GM21526 (cell line): ENCODE measurements around the gene EFNA2.

Experiments used
- ATAC-seq: cut with Tn5 transposase; IDR thresholded peaks from one replicate; pipeline ENCODE4 v1.9.1; 2021; ENCODE audit warnings: moderate library complexity; ENCODE audit not compliant: unreplicated experiment, low FRiP score

EFNA2 gene

DNA sequence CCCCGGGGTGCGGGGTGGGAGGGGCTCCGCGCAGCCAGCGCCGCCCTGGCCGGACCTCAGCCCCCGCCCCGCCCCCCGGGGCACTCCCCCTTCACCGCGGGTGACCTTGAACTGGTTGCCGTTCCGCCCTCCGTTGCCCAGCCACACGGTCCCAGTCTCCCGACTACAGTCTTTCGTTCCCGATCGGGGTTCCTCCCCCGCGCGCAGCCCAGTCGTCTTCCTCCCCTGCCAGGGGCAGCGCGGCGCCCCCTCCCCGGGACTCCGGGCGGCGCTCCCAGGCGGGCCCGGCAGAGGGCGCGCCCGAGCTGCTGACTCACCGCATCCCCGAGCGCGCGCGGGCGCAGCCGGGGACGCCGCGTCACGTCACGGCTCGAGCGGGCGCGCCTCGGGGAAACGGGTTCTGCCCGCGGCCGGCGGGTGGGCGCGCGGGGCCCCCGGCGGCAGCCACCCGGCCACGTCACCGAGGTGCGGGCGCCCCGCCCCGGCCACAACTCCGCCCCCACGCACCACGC lies 36.8 kb upstream of the EFNA2 start:
- ATAC-seq: peak; percentile 25

DNA sequence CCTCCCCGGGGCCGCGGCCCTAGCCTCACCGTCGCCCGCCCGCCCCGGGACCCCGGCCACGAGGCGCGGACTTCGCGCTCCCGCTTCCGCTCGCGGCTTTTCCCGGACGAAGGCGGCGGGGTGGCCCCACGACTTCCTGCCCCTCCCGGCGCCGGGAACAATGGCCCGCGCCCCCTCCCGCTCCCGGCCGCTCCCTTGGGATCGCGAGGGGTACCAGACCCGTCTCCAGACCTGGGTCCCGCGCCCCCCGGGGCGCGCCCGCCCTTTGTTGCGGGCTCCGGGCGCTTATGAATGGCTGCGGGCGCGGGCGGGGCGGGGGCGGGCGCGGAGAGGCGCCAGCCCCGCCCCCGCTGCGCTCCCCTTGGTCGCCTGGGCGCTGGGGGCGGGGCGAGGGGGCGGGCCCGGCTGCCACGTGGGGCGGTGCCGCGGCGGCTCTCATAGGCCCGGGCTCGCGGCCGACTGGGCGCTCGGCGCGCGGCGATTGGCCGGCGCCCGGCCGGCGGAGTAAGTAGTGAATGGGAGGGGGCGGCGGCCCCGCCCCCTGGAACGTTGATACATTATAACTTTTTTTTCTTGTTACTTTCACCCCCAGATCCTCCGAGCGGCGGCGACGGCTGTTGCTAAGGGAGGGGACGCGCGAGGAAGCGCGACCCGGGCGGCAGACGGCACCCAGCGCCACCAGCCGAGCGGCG lies 36.2 kb upstream of the EFNA2 start:
- ATAC-seq: peak; percentile 31

DNA sequence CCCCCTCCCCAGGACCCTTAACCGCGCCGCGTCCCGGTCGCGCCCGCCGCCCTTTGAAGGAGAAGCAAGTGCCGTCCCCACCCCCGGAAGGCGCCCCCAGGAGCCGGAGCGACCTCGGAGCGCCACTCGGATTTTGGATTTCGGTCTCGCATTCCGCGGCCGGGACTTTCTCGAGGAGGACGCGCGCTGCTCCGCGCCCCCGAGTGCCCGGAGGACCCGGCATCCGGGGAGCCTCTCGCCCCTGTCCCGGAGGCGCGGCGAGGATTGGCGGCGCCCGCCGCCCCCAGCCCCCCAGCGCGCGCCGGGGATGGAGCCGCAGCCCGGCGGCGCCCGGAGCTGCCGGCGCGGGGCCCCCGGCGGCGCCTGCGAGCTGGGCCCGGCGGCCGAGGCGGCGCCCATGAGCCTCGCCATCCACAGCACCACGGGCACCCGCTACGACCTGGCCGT lies 35.7 kb upstream of the EFNA2 start:
- no peak for ATAC-seq

DNA sequence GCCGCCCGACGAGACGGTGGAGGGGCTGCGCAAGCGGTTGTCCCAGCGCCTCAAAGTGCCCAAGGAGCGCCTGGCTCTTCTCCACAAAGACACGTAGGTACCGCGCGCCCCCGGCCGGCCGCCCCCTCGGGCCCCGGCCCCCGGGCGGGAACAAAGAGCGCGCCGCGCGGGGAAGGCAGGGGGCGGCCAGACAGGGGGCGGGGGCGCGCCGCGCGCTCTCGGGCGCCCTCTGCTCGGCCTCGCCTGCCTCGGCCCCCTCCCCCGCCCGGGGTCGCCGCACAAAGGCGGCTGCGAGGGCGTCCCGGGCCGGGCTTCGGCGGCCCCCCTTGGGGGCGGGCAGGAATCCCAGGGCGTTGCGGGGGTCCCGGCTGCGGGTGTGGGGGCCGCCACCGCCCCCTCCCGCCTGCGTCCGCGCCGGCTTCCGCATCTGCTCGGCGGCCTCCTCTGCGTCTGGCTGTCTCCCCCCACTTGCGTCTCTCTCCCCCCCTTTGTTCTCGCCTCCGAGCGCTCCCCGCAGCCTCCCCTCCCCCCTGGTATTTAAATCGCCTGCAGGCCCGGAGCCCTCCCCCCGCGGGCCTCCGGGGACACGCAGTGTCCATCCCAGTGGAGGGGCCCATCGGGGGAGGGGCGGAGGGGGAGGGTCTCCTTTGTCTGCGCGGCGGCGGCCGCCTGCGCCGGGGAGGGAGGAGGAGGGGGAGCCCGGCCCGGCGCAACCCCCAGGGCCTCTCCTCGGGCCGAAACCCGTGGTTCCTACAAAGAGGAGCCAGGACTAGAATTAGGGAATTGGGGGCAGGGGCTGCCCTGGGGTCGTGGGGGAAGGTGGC lies 35.0 kb upstream of the EFNA2 start:
- no peak for ATAC-seq

DNA sequence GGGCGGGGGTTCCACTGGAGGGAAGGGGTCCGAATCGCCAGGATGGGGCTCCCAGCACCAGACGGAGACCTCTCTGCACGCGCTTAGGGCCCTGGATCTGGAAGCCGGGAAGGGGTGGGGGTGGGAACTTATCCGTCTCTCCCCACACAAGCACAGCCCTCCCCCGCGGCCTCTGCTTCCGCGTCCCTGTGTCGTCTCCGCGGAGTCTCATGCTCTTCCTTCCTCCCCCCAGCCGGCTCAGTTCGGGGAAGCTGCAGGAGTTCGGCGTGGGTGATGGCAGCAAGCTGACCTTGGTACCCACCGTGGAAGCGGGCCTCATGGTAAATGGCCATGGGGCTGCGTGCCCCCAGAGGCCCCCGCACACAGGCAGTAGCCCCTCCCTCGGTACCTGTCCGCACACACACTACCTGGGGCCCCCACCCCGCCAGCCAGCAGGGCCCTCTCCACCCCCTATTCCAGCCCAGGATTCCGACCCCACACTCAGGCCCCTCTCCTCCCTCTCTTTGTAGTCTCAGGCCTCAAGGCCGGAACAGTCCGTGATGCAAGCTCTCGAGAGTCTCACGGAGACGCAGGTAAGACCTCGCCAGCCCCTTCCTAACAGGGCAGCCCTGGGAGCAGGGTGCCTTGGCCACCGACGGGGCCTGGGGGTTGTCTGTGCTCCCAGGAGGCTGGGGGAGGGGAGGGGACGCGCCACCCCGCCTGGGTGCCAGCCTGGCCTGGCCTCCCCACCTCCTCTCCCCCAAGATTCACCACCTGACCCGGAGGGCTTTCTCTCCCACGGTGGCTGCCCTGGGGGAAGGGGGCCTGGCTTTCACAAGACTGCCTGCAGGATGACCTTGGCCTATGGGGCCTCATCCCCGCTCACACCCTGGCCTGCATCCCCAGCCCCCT lies 34.1 kb upstream of the EFNA2 start:
- no peak for ATAC-seq

DNA sequence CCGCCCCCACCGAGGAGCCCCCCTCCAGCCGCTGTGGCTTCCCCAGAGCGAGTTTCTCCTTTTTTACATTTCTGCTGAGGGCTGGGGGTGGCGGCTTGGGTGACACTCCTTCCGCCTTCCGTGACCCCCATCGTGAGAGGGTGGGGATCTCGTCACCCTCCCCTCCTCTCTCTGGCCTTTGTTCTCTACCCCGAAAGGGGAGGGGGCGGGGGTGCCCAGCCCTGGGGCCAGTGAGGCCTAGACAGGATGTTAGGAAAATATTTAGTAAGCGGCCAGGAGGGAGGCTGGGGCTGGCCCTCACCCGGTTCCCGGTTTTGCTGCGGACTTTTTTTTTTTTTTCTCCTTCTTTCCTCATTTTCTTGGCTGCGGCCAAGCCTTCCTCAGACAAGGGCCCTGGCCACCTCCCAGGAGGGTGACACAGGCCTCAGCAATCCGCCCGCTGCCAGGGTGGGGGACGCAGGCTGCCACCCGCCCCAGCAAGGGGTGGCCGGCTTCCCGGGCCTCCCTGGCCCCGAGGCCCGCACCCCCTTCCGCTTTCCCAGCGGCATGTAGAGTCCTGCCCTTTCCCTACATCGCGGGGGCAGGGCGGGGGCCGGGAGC lies 33.4 kb upstream of the EFNA2 start:
- no peak for ATAC-seq

DNA sequence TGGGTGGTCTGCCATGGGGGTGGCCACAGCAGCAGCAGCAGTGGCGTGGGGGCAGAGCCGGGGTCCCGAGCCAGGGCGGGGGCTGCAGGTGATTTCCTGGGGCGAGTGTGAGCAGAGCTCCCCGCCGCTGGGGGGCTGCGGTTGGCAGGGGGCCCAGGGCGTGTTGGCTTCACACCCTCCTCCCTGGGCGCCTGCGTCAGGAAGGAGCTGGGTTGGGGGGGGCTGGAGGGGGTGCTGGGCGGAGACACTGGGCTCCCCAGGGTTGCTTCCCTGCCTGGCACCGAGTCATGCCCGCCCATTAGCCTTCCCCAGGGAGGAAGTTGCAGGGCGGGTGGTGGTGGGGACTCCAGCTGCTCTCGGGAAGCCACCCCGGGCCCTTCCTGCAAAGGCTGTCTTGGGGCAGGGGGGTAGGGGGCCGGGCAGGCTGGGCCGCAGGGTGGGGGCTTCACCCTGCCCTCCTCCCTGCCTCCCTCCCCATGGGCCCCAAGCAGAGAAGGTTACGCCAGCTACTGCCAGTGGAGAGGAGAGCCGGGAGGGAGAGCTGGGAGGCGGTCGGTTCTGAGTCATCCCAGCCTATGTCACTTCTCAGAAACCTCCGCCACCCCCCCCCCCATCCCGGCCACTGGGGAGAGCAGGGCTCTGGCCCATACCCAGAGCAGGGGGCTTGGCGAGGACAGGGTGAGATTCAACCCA lies 32.7 kb upstream of the EFNA2 start:
- no peak for ATAC-seq

DNA sequence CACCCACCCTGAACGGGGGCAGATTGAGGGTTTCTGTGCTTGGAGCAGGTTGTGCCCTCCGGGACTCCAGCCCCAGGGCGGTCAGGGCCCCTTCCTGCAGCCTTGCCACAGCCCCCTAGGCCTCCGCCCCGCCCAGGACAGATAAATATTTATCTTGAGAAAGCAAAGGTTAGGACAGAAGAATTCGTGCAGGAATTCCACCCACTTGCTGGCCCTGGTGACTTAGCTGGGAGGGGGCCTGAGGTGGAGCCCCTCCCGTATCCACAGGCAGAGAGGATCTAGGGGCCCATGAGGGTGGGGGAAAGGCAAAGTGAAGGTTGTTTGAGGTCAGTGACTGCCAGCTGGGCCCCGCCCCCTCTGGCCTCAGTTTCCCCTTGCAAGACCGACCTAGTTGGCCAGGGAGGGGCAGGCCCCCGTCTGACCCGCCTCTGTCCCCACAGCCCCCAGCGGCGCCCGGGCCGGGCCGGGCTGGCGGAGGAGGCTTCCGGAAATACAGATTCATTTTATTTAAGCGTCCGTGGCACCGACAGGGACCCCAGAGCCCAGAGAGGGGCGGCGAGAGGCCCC lies 32.1 kb upstream of the EFNA2 start:
- no peak for ATAC-seq

GRCh38 chr19:1254081-1254527 lies 31.6 kb upstream of the EFNA2 start:
- ATAC-seq: no peak

GRCh38 chr19:1254530-1255185 lies 31.0 kb upstream of the EFNA2 start:
- ATAC-seq: no peak

- ATAC-seq: no peak
Measured at GRCh38 chr19:1255186-1256161, 30.2 kb upstream of the EFNA2 start.

DNA sequence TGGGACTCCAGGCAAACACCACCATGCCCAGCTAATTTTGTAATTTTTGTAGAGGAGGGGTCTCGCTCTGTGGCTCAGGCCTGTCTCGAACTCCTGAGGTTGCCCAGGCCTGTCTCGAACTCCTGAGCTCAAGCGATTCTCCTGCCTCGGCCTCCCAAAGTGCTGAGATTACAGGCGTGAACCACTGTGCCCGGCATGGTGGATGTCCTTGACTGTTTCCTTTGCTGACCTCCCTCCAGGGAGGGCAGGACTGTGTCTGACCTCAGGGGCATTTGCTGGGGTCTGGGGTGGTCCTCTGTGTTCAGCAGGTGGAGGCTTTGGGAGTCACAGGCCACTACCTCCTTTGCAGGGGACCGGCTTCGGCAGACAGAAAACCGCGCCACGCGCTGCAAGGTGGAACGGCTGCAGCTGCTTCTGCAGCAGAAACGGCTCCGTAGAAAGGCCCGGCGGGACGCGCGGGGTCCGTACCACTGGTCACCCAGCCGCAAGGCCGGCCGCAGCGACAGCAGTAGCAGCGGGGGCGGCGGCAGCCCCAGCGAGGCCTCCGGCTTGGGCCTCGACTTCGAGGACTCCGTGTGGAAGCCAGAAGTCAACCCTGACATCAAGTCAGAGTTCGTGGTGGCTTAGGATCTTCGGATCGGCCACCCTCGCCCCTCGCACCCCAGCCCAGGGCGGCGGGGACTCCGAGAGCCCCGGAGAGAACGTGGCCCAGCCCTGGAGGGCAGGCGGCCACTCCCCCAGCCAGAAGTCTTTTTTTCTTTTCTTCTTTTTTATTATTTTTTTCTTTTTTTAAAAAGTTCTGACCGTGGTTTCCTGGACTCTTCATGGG lies 28.8 kb upstream of the EFNA2 start:
- no peak for ATAC-seq

- ATAC-seq: no peak
Measured at GRCh38 chr19:1257475-1258162, 28.1 kb upstream of the EFNA2 start.

- ATAC-seq: no peak
Measured at GRCh38 chr19:1258163-1258492, 27.5 kb upstream of the EFNA2 start.

DNA sequence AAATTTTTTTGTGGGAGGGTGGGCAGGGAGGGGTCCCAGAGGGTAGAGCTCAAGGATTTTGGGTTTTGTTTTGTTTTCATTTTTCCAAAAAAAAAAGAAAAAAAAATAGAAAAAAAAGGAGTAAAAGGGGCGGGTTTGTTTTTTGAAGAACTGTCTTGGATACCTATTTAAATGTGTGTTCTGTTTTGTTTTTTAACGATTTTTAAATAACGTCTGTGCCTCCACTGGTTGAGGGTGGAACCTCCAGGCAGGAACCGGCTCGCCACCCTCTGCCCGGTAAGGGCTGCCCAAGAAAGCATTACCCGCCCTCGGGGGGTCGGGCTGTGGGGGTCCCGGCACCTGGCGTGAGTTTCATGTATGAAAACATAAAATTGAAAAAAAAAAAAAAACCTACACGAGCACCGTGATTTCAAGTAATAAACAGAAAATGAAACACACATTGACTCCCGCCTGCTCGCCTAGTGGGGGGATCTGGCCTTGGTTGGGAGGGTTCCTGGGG lies 26.9 kb upstream of the EFNA2 start:
- ATAC-seq: no peak

DNA sequence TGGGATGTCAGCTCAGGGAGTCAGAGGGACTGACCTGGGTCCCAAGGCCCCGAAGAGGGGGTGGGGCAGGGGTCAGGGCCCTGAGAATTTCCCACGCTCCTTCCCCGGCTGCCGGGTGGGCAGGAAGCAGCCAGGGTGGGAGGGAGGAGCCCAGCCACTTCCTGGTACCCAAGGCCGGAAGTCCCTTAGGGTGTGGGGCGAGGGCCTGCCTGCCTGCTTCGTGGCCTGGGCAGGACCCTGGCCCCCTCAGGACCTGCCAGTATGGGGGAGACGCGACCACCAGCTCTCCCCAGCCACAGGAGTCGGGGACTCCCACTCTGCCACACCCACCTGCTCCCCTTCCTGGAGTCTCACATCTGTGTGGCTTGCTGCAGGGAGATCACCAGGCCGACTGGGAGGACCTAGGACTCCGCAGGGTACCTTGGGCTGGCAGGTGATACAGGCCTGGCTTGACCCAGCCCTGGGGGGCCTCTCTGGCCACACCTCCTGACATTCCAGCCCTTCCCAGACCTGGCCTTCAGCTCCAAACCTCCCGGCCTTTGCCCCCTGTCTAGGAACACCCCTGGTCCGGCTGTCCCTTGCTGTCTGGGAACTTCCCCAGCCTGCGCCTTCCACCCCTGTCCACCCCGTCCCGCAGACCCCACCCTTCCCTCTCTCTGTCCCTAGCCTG lies 26.3 kb upstream of the EFNA2 start:
- ATAC-seq: no peak
